K562 (cell line): ENCODE data around the gene PGF. TPM values are rescaled to one million over a fixed set of nuclear protein-coding genes. Genes with fewer than 3 reads are reported as not detected.
A peak's percentile ranks its signal among the peaks of the same experiment; 100 is the strongest.

ENCODE experiments used
- ATAC-seq: fragments of 200-7000 bp; cut with Tn5 transposase; 3 replicates; pipeline ENCODE4 v1.9.1; 2020; ENCODE audit warnings: moderate library complexity
- BruUV-seq: library from RNA; stranded (reverse); fragments of 400-500 nt; replicated peaks from 2 replicates; lab custom pipeline; 2021; lab: Mats Ljungman, UMichigan
- CTCF ChIA-PET: fragments of 300-600 bp; formaldehyde crosslinking; extraction: SDS; loops from one replicate; lab custom pipeline; 2021; ENCODE audit warnings: low intra/inter-chr PET ratio; lab: Yijun Ruan, JAX
- POLR2A ChIA-PET: fragments of 300-600, 350-650 bp; sonication (Branson Sonifier 250); formaldehyde crosslinking; extraction: SDS; loops from one replicate; lab custom pipeline; 2021; ENCODE audit warnings: antibody characterized with exemption, inconsistent platforms; lab: Yijun Ruan, JAX
- DNase-seq, 4 experiments: peaks; one replicate each; pipeline versions ENCODE4 v3.0.0 to v3.0.0-alpha.2; 2011 to 2018; ENCODE audit warnings: low spot score in 3 of 4, mixed read lengths in 3 of 4; ENCODE audit errors: extremely low read depth in 1 of 4
- FAIRE-seq: peaks from 2 replicates; lab custom pipeline; 2011; peaks lifted over from hg19 to GRCh38; lab: Jason Lieb, UNC
- H2AFZ ChIP-seq: 2 replicates; pipeline ENCODE4 v1.6.0; 2011; ENCODE audit warnings: low read depth, low read length, control low read depth, inconsistent platforms
- H3K27ac ChIP-seq: fragments of 200-600 bp; 3 replicates; pipeline ENCODE4 v1.8.0; 2011; ENCODE audit warnings: low read depth, mild to moderate bottlenecking, control low read depth, inconsistent platforms, low read length, moderate library complexity, mixed read lengths; ENCODE audit errors: extremely low read depth
- H3K27me3 ChIP-seq, 2 experiments: fragments of 300-600 bp in 1 of 2; 2 replicates in 1 of 2; 3 replicates in 1 of 2; pipeline versions ENCODE4 v1.6.0 to v1.8.0; 2011; ENCODE audit warnings: inconsistent platforms in 2 of 2, low read length in 2 of 2, mild to moderate bottlenecking in 1 of 2, mixed read lengths in 1 of 2, moderate library complexity in 1 of 2; ENCODE audit not compliant: control insufficient read depth in 2 of 2, insufficient read depth in 2 of 2
- H3K36me3 ChIP-seq: fragments of 300-600 bp; 3 replicates; pipeline ENCODE4 v1.8.0; 2011; ENCODE audit warnings: mild to moderate bottlenecking, low read length, inconsistent platforms; ENCODE audit not compliant: control insufficient read depth, insufficient read depth
- H3K4me1 ChIP-seq, 2 experiments: fragments of 200-600 bp in 1 of 2; replicated peaks in 1 of 2; 2 replicates in 1 of 2; 3 replicates in 1 of 2; pipeline versions ENCODE4 v1.5.1 to v1.8.0; 2011; ENCODE audit warnings: inconsistent platforms in 2 of 2, low read length in 2 of 2, mild to moderate bottlenecking in 1 of 2, mixed read lengths in 1 of 2, moderate library complexity in 1 of 2; ENCODE audit not compliant: control insufficient read depth in 2 of 2, insufficient read depth in 2 of 2
- H3K4me2 ChIP-seq: 2 replicates; pipeline ENCODE4 v1.6.1; 2011; ENCODE audit warnings: low read length, control low read depth, inconsistent platforms, mixed read lengths; ENCODE audit not compliant: insufficient read depth
- H3K4me3 ChIP-seq: fragments of 200-600 bp; sonication (generic), shearing (Covaris generic); 2 replicates; pipeline ENCODE4 v1.5.1; 2016; ENCODE audit warnings: control low read depth, inconsistent platforms
- H3K79me2 ChIP-seq: fragments of 200-600 bp; 3 replicates; pipeline ENCODE4 v1.8.0; 2011; ENCODE audit warnings: low read length, inconsistent platforms; ENCODE audit not compliant: control insufficient read depth, insufficient read depth
- H3K9ac ChIP-seq, 2 experiments: 2 replicates each; pipeline versions ENCODE4 v1.6.0 to v1.6.1; 2011; ENCODE audit warnings: low read depth in 2 of 2, low read length in 2 of 2, control low read depth in 1 of 2, inconsistent platforms in 1 of 2, mild to moderate bottlenecking in 1 of 2, mixed read lengths in 1 of 2; ENCODE audit not compliant: insufficient read depth in 1 of 2
- H3K9me1 ChIP-seq: one replicate; pipeline ENCODE4 v1.6.0; 2011; ENCODE audit warnings: inconsistent platforms, mild to moderate bottlenecking, low read length, moderate library complexity; ENCODE audit not compliant: control insufficient read depth, insufficient read depth
- H3K9me3 ChIP-seq: replicated peaks from 2 replicates; pipeline ENCODE4 v1.5.1; 2011; ENCODE audit warnings: low read depth, low read length, inconsistent platforms; ENCODE audit not compliant: control insufficient read depth, insufficient read depth
- H4K20me1 ChIP-seq: replicated peaks from 2 replicates; pipeline ENCODE4 v1.6.1; 2011; ENCODE audit warnings: low read length, inconsistent platforms, mixed read lengths; ENCODE audit not compliant: control insufficient read depth, insufficient read depth
- CHD4 ChIP-seq: fragments of 200-600 bp; sonication (generic); IDR thresholded peaks from 3 replicates; pipeline ENCODE4 v1.6.1; 2012; ENCODE audit warnings: low read depth, mild to moderate bottlenecking, mixed read lengths, low read length, inconsistent platforms; ENCODE audit not compliant: insufficient read depth, insufficient replicate concordance, poor library complexity, severe bottlenecking
- GABPB1 ChIP-seq: sonication (generic); formaldehyde crosslinking; IDR thresholded peaks from 2 replicates; pipeline ENCODE4 v1.8.0; 2022; ENCODE audit warnings: mild to moderate bottlenecking, missing genetic modification reagents
- LEF1 ChIP-seq: fragments of 450-650 bp; IDR thresholded peaks from 2 replicates; pipeline ENCODE4 v1.6.1; 2016; ENCODE audit warnings: mild to moderate bottlenecking
- MECOM ChIP-seq: fragments of 250-450 bp; sonication (Bioruptor Pico); IDR thresholded peaks from 2 replicates; pipeline ENCODE4 v1.8.0; 2022; ENCODE audit warnings: inconsistent platforms
- MYNN ChIP-seq, 2 experiments: sonication (generic); formaldehyde crosslinking in 1 of 2; IDR thresholded peaks; 2 replicates each; pipeline versions ENCODE4 v1.5.0 to v1.6.1; 2016 to 2020; ENCODE audit warnings: antibody characterized with exemption in 1 of 2, missing genetic modification reagents in 1 of 2
- PHF8 ChIP-seq: fragments of 200-600 bp; sonication (generic); IDR thresholded peaks from 2 replicates; pipeline ENCODE4 v1.6.1; 2012; ENCODE audit warnings: mixed run types, mild to moderate bottlenecking, inconsistent platforms, low read length, moderate library complexity, borderline replicate concordance
- TBP ChIP-seq: optimal IDR thresholded peaks from 2 replicates; pipeline ENCODE3; 2011; ENCODE audit warnings: low read depth, low read length, improper control_type of control experiment
- ZBED1 ChIP-seq: IDR thresholded peaks from 2 replicates; pipeline ENCODE4 v1.6.1; 2014
- WGBS: fragments of 100-300 bp; shearing (Covaris generic); methylation state at CpG from one replicate; pipeline ENCODE4 v1.1.6; 2016; ENCODE audit warnings: low coverage, mixed read lengths; ENCODE audit not compliant: insufficient coverage; ENCODE audit errors: missing lambda C conversion rate; 5-methylcytosine and 5-hydroxymethylcytosine counted together
- in situ Hi-C: fragments of 300-500 bp; cut with MboI; formaldehyde crosslinking; loops from 4 replicates; pipeline ENCODE4 v1.15.0; 2018; ENCODE audit warnings: inconsistent platforms, mixed read lengths
- intact Hi-C: fragments of 100-400 bp; cut with micrococcal nuclease; formaldehyde crosslinking; loops from 2 replicates; pipeline ENCODE4 v1.14.2; 2022
- polyA plus RNA-seq, 8 experiments: library from polyadenylated mRNA; depleted of rRNA in 4 of 8; stranded (reverse) in 5 of 8; unstranded in 3 of 8; fragments of >200 nt; fragmentation: Nextera tagmentation in 2 of 8; fragmentation: Illumina TruSeq in 1 of 8; extraction: Ambion mirVana in 2 of 8; extraction: Trizol in 1 of 8; gene quantifications; 2 replicates each; pipeline versions ENCODE4 v1.2.1 to v1.2.3, GENCODE V29; 2011 to 2014; ENCODE audit warnings: inconsistent platforms in 1 of 8, missing spikeins in 1 of 8
- total RNA-seq, 7 experiments: library from RNA; depleted of rRNA in 6 of 7; stranded (reverse); fragments of >200 nt in 6 of 7; fragmentation: Illumina TruSeq in 2 of 7; extraction: Trizol in 2 of 7; gene quantifications; 2 replicates each; pipeline versions ENCODE4 v1.2.1 to v1.2.3, GENCODE V29; 2011 to 2021; ENCODE audit warnings: low replicate concordance in 1 of 7
- TF ChIP-seq, protein P1 (sequence below): sonication (generic); formaldehyde crosslinking; IDR thresholded peaks from 2 replicates; pipeline ENCODE4 v1.8.1; 2023; ENCODE audit warnings: missing genetic modification reagents, mild to moderate bottlenecking, borderline replicate concordance

PGF gene
- total and polyA plus RNA-seq, 9 of the 15 experiments (the other 6 are each of a cell fraction or from before 2014, with no cell fraction given), result 0.04 to 0.44 (median 0.18) TPM

DNA sequence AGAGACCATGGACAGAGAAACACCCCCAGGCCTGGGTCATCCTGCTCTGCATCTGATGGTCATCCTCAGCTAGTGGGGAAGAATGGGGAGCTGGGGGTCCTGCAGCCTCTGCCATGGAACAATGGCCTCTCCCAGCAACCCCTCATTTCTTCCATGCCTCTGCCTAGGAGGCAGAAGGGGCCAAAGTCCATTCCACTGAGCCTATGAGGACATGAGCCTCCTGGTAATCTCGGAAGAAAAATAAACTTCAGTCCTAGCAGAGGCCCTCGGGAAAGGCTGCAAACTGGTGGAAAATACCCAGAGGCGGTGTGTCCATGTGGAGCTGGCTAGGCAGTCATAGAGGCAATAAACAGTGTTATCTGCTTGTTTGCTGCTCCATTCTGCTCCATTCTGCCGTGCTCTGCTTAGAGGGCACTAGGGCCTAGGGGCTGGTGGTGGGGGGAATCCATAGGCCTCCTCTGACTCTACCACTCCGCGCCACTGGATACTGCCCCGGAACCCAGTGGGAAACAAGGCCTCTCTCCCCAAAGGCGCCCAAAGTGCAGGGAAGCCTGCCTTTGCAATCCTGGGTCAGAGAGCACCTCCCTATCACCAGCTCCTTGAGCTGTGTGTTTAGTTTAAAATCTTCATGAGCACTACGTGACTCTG is 4.5 kb downstream of the PGF start:
- 38% methylated on average over 4 of the region's 9 CpGs for WGBS
- CTCF ChIA-PET, result no interaction called here
- H3K9ac ChIP-seq, result no peak overlapping the region

DNA sequence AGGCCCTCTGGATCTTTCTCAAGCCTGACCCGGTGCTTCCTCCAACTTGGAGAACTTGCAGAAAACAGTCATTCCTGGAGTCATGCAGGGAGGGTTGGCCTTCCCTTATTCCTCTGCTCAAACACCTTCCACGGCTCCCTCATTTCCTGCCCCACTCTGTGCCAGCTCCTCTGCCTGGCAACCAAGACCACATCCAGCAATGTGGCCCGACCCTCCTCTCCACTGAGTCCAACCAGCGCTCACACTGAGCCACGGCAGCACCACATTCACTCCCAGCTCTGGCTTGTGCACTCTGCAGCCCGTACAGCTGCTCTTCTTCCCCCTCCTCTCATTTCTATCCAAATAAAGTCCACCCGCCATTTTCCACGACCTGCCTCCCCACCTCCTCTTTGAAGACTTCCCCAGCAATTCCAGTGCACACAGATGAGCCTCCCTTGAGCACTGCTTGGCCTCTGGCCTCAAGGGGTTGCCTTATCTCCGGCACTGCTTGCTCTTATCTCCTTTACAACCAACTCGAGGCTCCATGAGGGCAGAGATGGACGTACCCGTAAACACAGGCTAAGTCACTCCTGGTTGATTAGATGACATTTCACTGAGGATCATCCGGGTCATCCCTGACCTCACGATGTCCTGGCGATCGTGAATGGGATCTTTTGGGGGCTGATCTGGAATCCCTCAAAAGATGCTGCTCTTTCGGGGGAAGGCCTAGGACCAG is 5.4 kb downstream of the PGF start:
- ATAC-seq (no peak), FAIRE-seq (peak; percentile 19), DNase-seq (peak in 1 of 4 experiments; percentile 37)
- in situ Hi-C loops (no loop called here), intact Hi-C loops (loop anchor here (5.0 to 10.0 kb wide), 2 partner anchors 52 to 355 kb away; partner anchors contain the start of gene EIF2B2)
- H4K20me1 ChIP-seq, result no peaks in the 10 kb centered on the region
- no peaks in the 10 kb centered on the region for H3K9me1 ChIP-seq
- H3K79me2 ChIP-seq, result no peaks in the 10 kb centered on the region
- no peaks in the 10 kb centered on the region for H3K9me3 ChIP-seq
- peak overlapping the region in 1 of 2 experiments; percentile 71; a peak in 2 of 4 replicates for H3K9ac ChIP-seq
- no TSS peak for BruUV-seq
- H3K4me3 ChIP-seq, result no peak overlapping the region
- H3K36me3 ChIP-seq, result no peaks in the 10 kb centered on the region
- WGBS, result 29% methylated on average over 14 of the region's 17 CpGs
- POLR2A ChIA-PET, result interaction anchor here (0.6 kb wide), 2 partner anchors 401 to 564 kb away, joined by 3 to 4 read pairs; no protein-coding TSS in a partner anchor
- H3K27me3 ChIP-seq, result no peaks in the 10 kb centered on the region
- no peak overlapping the region for H2AFZ ChIP-seq
- CTCF ChIA-PET, result no interaction called here
- H3K27ac ChIP-seq, result no peak overlapping the region
- H3K4me1 ChIP-seq, result peaks cover 6 to 51% of the 10 kb centered on the region in 2 experiments; a peak in 3 of 5 replicates
- no peak overlapping the region for H3K4me2 ChIP-seq
- TF ChIP-seq ZBED1 (no peak), TBP (no peak), GABPB1 (CRISPR knock-in tag) (no peak), LEF1 (no peak), MYNN (IDR thresholded peaks at IDR 0.05) (no peak), MYNN (CRISPR knock-in tag; IDR thresholded peaks at IDR 0.05) (no peak), PHF8 (no peak)
- TF ChIP-seq, protein P1, sequence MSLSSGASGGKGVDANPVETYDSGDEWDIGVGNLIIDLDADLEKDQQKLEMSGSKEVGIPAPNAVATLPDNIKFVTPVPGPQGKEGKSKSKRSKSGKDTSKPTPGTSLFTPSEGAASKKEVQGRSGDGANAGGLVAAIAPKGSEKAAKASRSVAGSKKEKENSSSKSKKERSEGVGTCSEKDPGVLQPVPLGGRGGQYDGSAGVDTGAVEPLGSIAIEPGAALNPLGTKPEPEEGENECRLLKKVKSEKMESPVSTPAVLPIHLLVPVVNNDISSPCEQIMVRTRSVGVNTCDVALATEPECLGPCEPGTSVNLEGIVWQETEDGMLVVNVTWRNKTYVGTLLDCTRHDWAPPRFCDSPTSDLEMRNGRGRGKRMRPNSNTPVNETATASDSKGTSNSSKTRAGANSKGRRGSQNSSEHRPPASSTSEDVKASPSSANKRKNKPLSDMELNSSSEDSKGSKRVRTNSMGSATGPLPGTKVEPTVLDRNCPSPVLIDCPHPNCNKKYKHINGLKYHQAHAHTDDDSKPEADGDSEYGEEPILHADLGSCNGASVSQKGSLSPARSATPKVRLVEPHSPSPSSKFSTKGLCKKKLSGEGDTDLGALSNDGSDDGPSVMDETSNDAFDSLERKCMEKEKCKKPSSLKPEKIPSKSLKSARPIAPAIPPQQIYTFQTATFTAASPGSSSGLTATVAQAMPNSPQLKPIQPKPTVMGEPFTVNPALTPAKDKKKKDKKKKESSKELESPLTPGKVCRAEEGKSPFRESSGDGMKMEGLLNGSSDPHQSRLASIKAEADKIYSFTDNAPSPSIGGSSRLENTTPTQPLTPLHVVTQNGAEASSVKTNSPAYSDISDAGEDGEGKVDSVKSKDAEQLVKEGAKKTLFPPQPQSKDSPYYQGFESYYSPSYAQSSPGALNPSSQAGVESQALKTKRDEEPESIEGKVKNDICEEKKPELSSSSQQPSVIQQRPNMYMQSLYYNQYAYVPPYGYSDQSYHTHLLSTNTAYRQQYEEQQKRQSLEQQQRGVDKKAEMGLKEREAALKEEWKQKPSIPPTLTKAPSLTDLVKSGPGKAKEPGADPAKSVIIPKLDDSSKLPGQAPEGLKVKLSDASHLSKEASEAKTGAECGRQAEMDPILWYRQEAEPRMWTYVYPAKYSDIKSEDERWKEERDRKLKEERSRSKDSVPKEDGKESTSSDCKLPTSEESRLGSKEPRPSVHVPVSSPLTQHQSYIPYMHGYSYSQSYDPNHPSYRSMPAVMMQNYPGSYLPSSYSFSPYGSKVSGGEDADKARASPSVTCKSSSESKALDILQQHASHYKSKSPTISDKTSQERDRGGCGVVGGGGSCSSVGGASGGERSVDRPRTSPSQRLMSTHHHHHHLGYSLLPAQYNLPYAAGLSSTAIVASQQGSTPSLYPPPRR, result no peak

More for the DNA sequence above, 4.5 kb downstream of the PGF start:
- Histone ChIP-seq H4K20me1 (no peaks in the 10 kb centered on the region), H3K9me1 (no peaks in the 10 kb centered on the region), H3K27ac (no peak overlapping the region), H3K4me1 (peaks cover 0 to 56% of the 10 kb centered on the region in 2 experiments; a peak in 3 of 5 replicates), H3K4me2 (no peak overlapping the region), H3K36me3 (no peaks in the 10 kb centered on the region), H3K27me3 (no peaks in the 10 kb centered on the region), H3K4me3 (no peak overlapping the region), H2AFZ (no peak overlapping the region), H3K79me2 (no peaks in the 10 kb centered on the region), H3K9me3 (no peaks in the 10 kb centered on the region)
- ATAC-seq (no peak), DNase-seq (no peak), FAIRE-seq (no peak)
- POLR2A ChIA-PET, result interaction anchor here (0.6 to 0.8 kb wide), 2 partner anchors 9 to 132 kb away, joined by 3 read pairs; no protein-coding TSS in a partner anchor
- in situ Hi-C loops, result no loop called here
- TF ChIP-seq MECOM (no peak), CHD4 (no peak)
- intact Hi-C loops, result no loop called here
- no TSS peak for BruUV-seq
